HUES48 (cell line): ENCODE measurements around the gene BEAN1.

ENCODE experiments used
- H3K27ac ChIP-seq: one replicate; pipeline ENCODE4 v1.7.0; 2013; ENCODE audit warnings: low read depth, low read length, inconsistent platforms
- H3K27me3 ChIP-seq: 2 replicates; pipeline ENCODE4 v1.6.1; 2013; ENCODE audit warnings: mild to moderate bottlenecking, low read length; ENCODE audit not compliant: control insufficient read depth, insufficient read depth
- H3K36me3 ChIP-seq: 2 replicates; pipeline ENCODE4 v1.6.1; 2013; ENCODE audit warnings: low read length; ENCODE audit not compliant: control insufficient read depth, insufficient read depth
- H3K4me1 ChIP-seq: 2 replicates; pipeline ENCODE4 v1.6.1; 2013; ENCODE audit warnings: mild to moderate bottlenecking, low read length; ENCODE audit not compliant: control insufficient read depth, insufficient read depth
- H3K4me3 ChIP-seq: 2 replicates; pipeline ENCODE4 v1.5.1; 2013; ENCODE audit warnings: mild to moderate bottlenecking, low read depth, low read length
- H3K9ac ChIP-seq: 2 replicates; pipeline ENCODE4 v1.6.1; 2013; ENCODE audit warnings: mild to moderate bottlenecking, low read depth, low read length, moderate library complexity
- H3K9me3 ChIP-seq: 2 replicates; pipeline ENCODE4 v1.6.1; 2013; ENCODE audit warnings: low read length; ENCODE audit not compliant: control insufficient read depth, insufficient read depth

BEAN1 gene

GRCh38 chr16:66427036-66427860, at the start of gene BEAN1:
TSS of gene BEAN1 (plus strand) at chr16:66427295. CDS start at chr16:66437677, 10,382 bp downstream.
- no peaks in the 10 kb centered on the region for H3K36me3 ChIP-seq
- H3K27me3 ChIP-seq, result peaks cover 82% of the 10 kb centered on the region
- H3K4me1 ChIP-seq, result peaks cover 14% of the 10 kb centered on the region
- no peak within 1 kb of the TSS for H3K27ac ChIP-seq
- peak within 1 kb of the TSS; percentile 59 for H3K4me3 ChIP-seq
- H3K9ac ChIP-seq, result no peak within 1 kb of the TSS
- H3K9me3 ChIP-seq, result no peaks in the 10 kb centered on the region

GRCh38 chr16:66377324-66377723, 49.8 kb upstream of the BEAN1 start:
- Histone ChIP-seq H3K4me1 (0 out of 2 replicates have a peak, but pooled peaks cover 3% of the 10 kb centered on the region), H3K9ac (no peak overlapping the region)

GRCh38 chr16:66378741-66379570, 48.1 kb upstream of the BEAN1 start:
- Histone ChIP-seq H3K9ac (no peak overlapping the region), H3K4me1 (peaks cover 9% of the 10 kb centered on the region; the same call in 1 of the 2 replicates), H3K27ac (no peak overlapping the region), H3K4me3 (no peak overlapping the region), H3K36me3 (no peaks in the 10 kb centered on the region), H3K27me3 (no peaks in the 10 kb centered on the region), H3K9me3 (no peaks in the 10 kb centered on the region)

More at GRCh38 chr16:66377324-66377723, 49.8 kb upstream of the BEAN1 start:
- no peak overlapping the region for H3K27ac ChIP-seq
- no peaks in the 10 kb centered on the region for H3K36me3 ChIP-seq
- no peaks in the 10 kb centered on the region for H3K27me3 ChIP-seq
- H3K9me3 ChIP-seq, result no peaks in the 10 kb centered on the region
- H3K4me3 ChIP-seq, result no peak overlapping the region

DNA sequence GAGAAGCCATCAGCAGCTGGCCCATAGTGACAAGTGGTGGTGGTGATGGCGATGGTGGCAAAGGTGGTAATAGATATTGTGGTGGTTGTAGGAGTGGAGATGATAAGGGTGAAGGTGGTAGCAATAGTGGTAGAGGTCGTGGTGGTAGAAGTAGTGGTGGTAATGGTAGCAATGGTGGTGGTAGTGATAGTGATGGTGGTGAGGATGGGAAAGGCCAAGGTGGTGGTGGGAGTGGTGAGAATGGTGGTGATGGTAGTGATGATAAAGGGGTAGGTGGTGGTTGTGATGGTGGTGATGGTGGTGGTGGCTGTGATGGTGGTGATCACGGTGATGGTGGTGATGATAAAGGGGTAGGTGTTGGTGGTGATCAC, 47.5 kb upstream of the BEAN1 start:
- Histone ChIP-seq H3K27ac (no peak overlapping the region), H3K36me3 (no peaks in the 10 kb centered on the region), H3K27me3 (no peaks in the 10 kb centered on the region), H3K4me3 (no peak overlapping the region), H3K9ac (no peak overlapping the region), H3K4me1 (peaks cover 9% of the 10 kb centered on the region; the same call in 1 of the 2 replicates), H3K9me3 (no peaks in the 10 kb centered on the region)

GRCh38 chr16:66380421-66380820, 46.7 kb upstream of the BEAN1 start:
- H3K9me3 ChIP-seq, result no peaks in the 10 kb centered on the region
- H3K27ac ChIP-seq, result no peak overlapping the region
- no peaks in the 10 kb centered on the region for H3K27me3 ChIP-seq
- no peaks in the 10 kb centered on the region for H3K36me3 ChIP-seq
- no peak overlapping the region for H3K4me3 ChIP-seq
- no peak overlapping the region for H3K9ac ChIP-seq
- peaks cover 9% of the 10 kb centered on the region; the same call in 1 of the 2 replicates for H3K4me1 ChIP-seq

- Histone ChIP-seq H3K4me1 (peaks cover 6% of the 10 kb centered on the region; the same call in 1 of the 2 replicates), H3K9ac (no peak overlapping the region), H3K9me3 (no peaks in the 10 kb centered on the region), H3K36me3 (no peaks in the 10 kb centered on the region), H3K27me3 (no peaks in the 10 kb centered on the region), H3K4me3 (no peak overlapping the region), H3K27ac (peak overlapping the region; percentile 84)
Measured at GRCh38 chr16:66381585-66382170, 45.4 kb upstream of the BEAN1 start.

GRCh38 chr16:66382171-66382965, 44.7 kb upstream of the BEAN1 start:
- H3K36me3 ChIP-seq, result no peaks in the 10 kb centered on the region
- no peaks in the 10 kb centered on the region for H3K27me3 ChIP-seq
- no peaks in the 10 kb centered on the region for H3K9me3 ChIP-seq
- no peak overlapping the region for H3K9ac ChIP-seq
- H3K4me3 ChIP-seq, result no peak overlapping the region
- H3K4me1 ChIP-seq, result peaks cover 6% of the 10 kb centered on the region; the same call in 1 of the 2 replicates
- H3K27ac ChIP-seq, result peak overlapping the region; percentile 84

DNA sequence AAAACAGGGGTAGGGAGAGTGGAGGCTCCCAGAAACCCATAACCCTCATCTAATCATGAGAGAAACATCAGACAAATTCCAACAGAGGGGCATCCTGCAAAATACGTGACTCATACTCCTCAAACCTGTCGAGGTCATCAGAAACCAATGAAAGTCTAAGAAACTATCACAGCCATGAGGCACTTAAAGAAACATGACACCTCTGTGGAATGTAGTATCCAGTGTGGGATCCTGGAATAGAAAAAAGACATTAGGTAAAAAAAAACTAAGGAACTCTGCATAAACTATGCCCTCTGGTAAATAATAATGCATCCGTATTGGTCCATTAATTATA, 44.2 kb upstream of the BEAN1 start:
- H3K9me3 ChIP-seq, result no peaks in the 10 kb centered on the region
- H3K9ac ChIP-seq, result no peak overlapping the region
- H3K27me3 ChIP-seq, result no peaks in the 10 kb centered on the region
- peak overlapping the region; percentile 84 for H3K27ac ChIP-seq
- no peak overlapping the region for H3K4me3 ChIP-seq
- H3K36me3 ChIP-seq, result no peaks in the 10 kb centered on the region
- H3K4me1 ChIP-seq, result peaks cover 6% of the 10 kb centered on the region; the same call in 1 of the 2 replicates

- H3K36me3 ChIP-seq, result no peaks in the 10 kb centered on the region
- no peak overlapping the region for H3K9ac ChIP-seq
- no peak overlapping the region for H3K4me3 ChIP-seq
- H3K4me1 ChIP-seq, result peaks cover 6% of the 10 kb centered on the region; the same call in 1 of the 2 replicates
- H3K9me3 ChIP-seq, result no peaks in the 10 kb centered on the region
- no peaks in the 10 kb centered on the region for H3K27me3 ChIP-seq
- peak overlapping the region; percentile 46 for H3K27ac ChIP-seq
Measured at GRCh38 chr16:66383551-66383950, 43.5 kb upstream of the BEAN1 start.

DNA sequence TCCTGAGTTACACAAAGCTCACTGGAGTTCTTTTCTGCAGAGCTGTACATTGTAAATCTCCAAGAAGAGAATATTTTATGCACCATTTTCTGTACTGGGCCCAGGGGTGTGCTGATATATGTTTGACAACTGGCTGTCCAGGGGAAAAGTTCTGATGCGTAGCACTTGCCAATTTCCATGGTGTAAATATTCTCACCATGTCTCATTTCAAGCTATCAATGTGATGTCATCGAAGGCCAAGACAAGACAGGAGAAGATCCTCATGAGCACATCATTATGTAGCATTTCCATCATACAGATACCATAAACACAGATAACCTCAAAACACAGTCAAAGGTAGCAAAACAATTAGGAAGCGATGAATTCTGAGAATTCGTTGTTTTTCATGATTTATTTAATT, 41.7 kb upstream of the BEAN1 start:
- Histone ChIP-seq H3K27me3 (no peaks in the 10 kb centered on the region), H3K9me3 (no peaks in the 10 kb centered on the region), H3K9ac (no peak overlapping the region), H3K36me3 (no peaks in the 10 kb centered on the region), H3K4me3 (no peak overlapping the region), H3K27ac (no peak overlapping the region), H3K4me1 (peaks cover 6% of the 10 kb centered on the region; the same call in 1 of the 2 replicates)
